GM21515 (cell line): ENCODE data around the gene MAK.
"Not testable (repeated sequence)": the region's sequence is repeated elsewhere in the genome, so short reads cannot be mapped to it uniquely, and the experiment has no call there.

Experiments
- ATAC-seq: cut with Tn5 transposase; IDR thresholded peaks from one replicate; pipeline ENCODE4 v1.9.1; 2021; ENCODE audit not compliant: unreplicated experiment

Gene MAK

GRCh38 chr6:10853849-10854300 is 15.5 kb upstream of the MAK start:
- ATAC-seq = not testable (repeated sequence)

- no peak for ATAC-seq
These were observed 14.1 kb upstream of the MAK start for GRCh38 chr6:10852361-10852960.

GRCh38 chr6:10850728-10851127 is 12.4 kb upstream of the MAK start:
- ATAC-seq = no peak

GRCh38 chr6:10849901-10850300 is 11.6 kb upstream of the MAK start:
- ATAC-seq = no peak

GRCh38 chr6:10847684-10848083 is 9.3 kb upstream of the MAK start:
- ATAC-seq = no peak

- no peak for ATAC-seq
These were observed 5.2 kb upstream of the MAK start for GRCh38 chr6:10843554-10843953.

- ATAC-seq = peak; percentile 71
These were observed 525 bp upstream of the MAK start for GRCh38 chr6:10838794-10839333.

- ATAC-seq = no peak
These were observed 731 bp downstream of the MAK start for GRCh38 chr6:10837622-10837994.

- ATAC-seq = no peak
These were observed 1.2 kb downstream of the MAK start for GRCh38 chr6:10837009-10837621.

- no peak for ATAC-seq
These were observed 3.5 kb downstream of the MAK start for GRCh38 chr6:10834823-10835222.

GRCh38 chr6:10831609-10832008 is 6.7 kb downstream of the MAK start:
- ATAC-seq = no peak

- no peak for ATAC-seq
These were observed 13.5 kb downstream of the MAK start for GRCh38 chr6:10824819-10825218.

- ATAC-seq = no peak
These were observed 14.0 kb downstream of the MAK start for GRCh38 chr6:10824297-10824696.

GRCh38 chr6:10814176-10814575 is 24.2 kb downstream of the MAK start:
- ATAC-seq = not testable (repeated sequence)

- ATAC-seq = no peak
These were observed 29.2 kb downstream of the MAK start for GRCh38 chr6:10809098-10809497.

GRCh38 chr6:10808376-10808775 is 30.0 kb downstream of the MAK start:
- ATAC-seq = no peak

- ATAC-seq = peak; percentile 94
These were observed 37.0 kb downstream of the MAK start for GRCh38 chr6:10801224-10801848.

GRCh38 chr6:10800810-10801209 is 37.5 kb downstream of the MAK start:
- no peak for ATAC-seq

GRCh38 chr6:10794239-10794638 is 44.1 kb downstream of the MAK start:
- no peak for ATAC-seq

GRCh38 chr6:10793695-10794094 is 44.6 kb downstream of the MAK start:
- ATAC-seq = no peak

GRCh38 chr6:10793035-10793434 is 45.3 kb downstream of the MAK start:
- ATAC-seq = no peak

- no peak for ATAC-seq
These were observed 46.2 kb downstream of the MAK start for GRCh38 chr6:10792101-10792500.
